Right lobe of liver (tissue), 6 donors: Measurements from ENCODE around the gene WDR90. TPM values are rescaled to one million over a fixed set of nuclear protein-coding genes. Genes with fewer than 3 reads are reported as not detected.
A peak's percentile ranks its signal among the peaks of the same experiment; 100 is the strongest.
"Not testable (repeated sequence)": the region's sequence is repeated elsewhere in the genome, so short reads cannot be mapped to it uniquely, and the experiment has no call there.

ENCODE experiments used
- ATAC-seq, 4 donors: fragments of 200-7000 bp; cut with Tn5 transposase; one replicate each; pipeline ENCODE4 v1.9.1; 2020; ENCODE audit warnings: mild to moderate bottlenecking in 4 of 4, moderate library complexity in 4 of 4
- DNase-seq, 3 donors: peaks; one replicate each; pipeline ENCODE4 v3.0.0-alpha.2; 2020
- H3K27ac ChIP-seq, 3 donors: fragments of 200-600 bp; one replicate each; pipeline ENCODE4 v1.8.0; 2022
- H3K27me3 ChIP-seq, 2 donors: fragments of 200-600 bp; one replicate each; pipeline ENCODE4 v1.8.0; 2022
- H3K36me3 ChIP-seq, 4 donors: fragments of 200-600 bp; sonication (generic) in 1 of 4; one replicate each; pipeline versions ENCODE4 v1.5.1 to v1.8.0; 2017 to 2022; ENCODE audit warnings: control low read depth in 1 of 4
- H3K4me1 ChIP-seq, 4 donors: fragments of 200-600 bp; sonication (generic) in 1 of 4; one replicate each; pipeline versions ENCODE4 v1.5.1 to v1.8.0; 2017 to 2022; ENCODE audit warnings: control low read depth in 1 of 4
- H3K4me3 ChIP-seq, 3 donors: fragments of 200-600 bp; one replicate each; pipeline ENCODE4 v1.8.0; 2022
- H3K9me3 ChIP-seq, 4 donors: fragments of 200-600 bp; sonication (generic) in 1 of 4; one replicate each; pipeline versions ENCODE4 v1.5.1 to v1.8.0; 2017 to 2022; ENCODE audit warnings: control low read depth in 1 of 4
- CTCF ChIP-seq, 4 donors: fragments of 200-600 bp in 3 of 4; fragments of 450-650 bp in 1 of 4; IDR thresholded peaks; one replicate each; pipeline versions ENCODE4 v1.5.1 to v1.8.0; 2016 to 2022; ENCODE audit warnings: antibody characterized with exemption in 4 of 4, mild to moderate bottlenecking in 2 of 4
- POLR2A ChIP-seq: fragments of 450-650 bp; IDR thresholded peaks from one replicate; pipeline ENCODE4 v1.6.1; 2017; ENCODE audit warnings: antibody characterized with exemption, mild to moderate bottlenecking
- WGBS: methylation state at CpG from one replicate; pipeline ENCODE4 v1.1.6; 2018; ENCODE audit warnings: low coverage, low lambda C conversion rate; ENCODE audit not compliant: insufficient coverage; ENCODE audit errors: missing lambda C conversion rate; 5-methylcytosine and 5-hydroxymethylcytosine counted together
- intact Hi-C, 2 donors: fragments of 100-400 bp; cut with DNase I; formaldehyde crosslinking; loops; one replicate each; pipeline versions ENCODE4 v1.11.2 to v1.14.1; 2022
- total RNA-seq, 6 experiments: library from RNA; depleted of rRNA in 2 of 6; stranded (reverse); fragments of >200 nt in 2 of 6; fragmentation: NEBNext Ultra II Directional in 3 of 6; extraction: Animal tissue kit (Norgen Biotek cat#: 25700) in 3 of 6; gene quantifications; one replicate each; pipeline versions ENCODE4 v1.1.0 to v1.2.4, GENCODE V29; 2016 to 2023
- donor health status: DM: no; HTN: yes; CAD: no.
- donor health status: DM: no; HTN: no; CAD: no.
- donor health status: DM: no; HTN: no; CAD: no.
- donor health status: DM: no; HTN: yes; CAD: no.
- donor health status: DM: no; HTN: yes; CAD: no.

The WDR90 gene
- total RNA-seq, 6 experiments from 2014 or later = 7.2 to 18.1 (median 11.8) TPM

- peaks cover 0 to 9% (median 0%) of the 10 kb centered on the region in 4 donors for H3K4me1 ChIP-seq
- no peaks in the 10 kb centered on the region for H3K36me3 ChIP-seq
- H3K27ac ChIP-seq = no peak overlapping the region
- DNase-seq (no peak), ATAC-seq (no peak)
- H3K27me3 ChIP-seq = no peaks in the 10 kb centered on the region
- H3K9me3 ChIP-seq = no peaks in the 10 kb centered on the region
- WGBS = 20% methylated on average over 1 of the region's 21 CpGs
- intact Hi-C loops = loop anchor here (5.0 kb wide), 2 partner anchors 77 to 342 kb away; partner anchors contain the start of genes CHTF18 (in 1 of the 2) and RPUSD1 (in 1 of the 2)
- TF ChIP-seq POLR2A (no peak), CTCF (IDR thresholded peaks at IDR 0.05) (no peak)
- no peak overlapping the region for H3K4me3 ChIP-seq
These were observed 61.4 kb downstream of the WDR90 start for GRCh38 chr16:710500-711075.

GRCh38 chr16:711084-711483 is 61.9 kb downstream of the WDR90 start:
- no peak overlapping the region for H3K27ac ChIP-seq
- intact Hi-C loops = loop anchor here (5.0 kb wide), 2 partner anchors 76 to 341 kb away; partner anchors contain the start of genes CHTF18 (in 1 of the 2) and RPUSD1 (in 1 of the 2)
- H3K4me3 ChIP-seq = no peak overlapping the region
- no peak for ATAC-seq
- H3K27me3 ChIP-seq = no peaks in the 10 kb centered on the region
- 38% methylated on average over 2 of the region's 12 CpGs for WGBS
- H3K9me3 ChIP-seq = no peaks in the 10 kb centered on the region
- no peak for DNase-seq
- TF ChIP-seq POLR2A = no peak
- TF ChIP-seq CTCF (IDR thresholded peaks at IDR 0.05) = no peak
- peaks cover 0 to 13% (median 0%) of the 10 kb centered on the region in 4 donors for H3K4me1 ChIP-seq
- H3K36me3 ChIP-seq = no peaks in the 10 kb centered on the region

GRCh38 chr16:711548-712320 is 62.6 kb downstream of the WDR90 start:
- Histone ChIP-seq H3K4me3 (no peak overlapping the region), H3K27me3 (no peaks in the 10 kb centered on the region), H3K4me1 (peaks cover 0 to 20% (median 2%) of the 10 kb centered on the region in 4 donors), H3K36me3 (no peaks in the 10 kb centered on the region), H3K27ac (no peak overlapping the region), H3K9me3 (no peaks in the 10 kb centered on the region)
- 2% methylated on average over 14 of the region's 25 CpGs for WGBS
- DNase-seq (peak; percentile 82 to 86 (median 86)), ATAC-seq (peak; percentile 70 to 75 (median 72))
- peak; percentile 91 to 96 (median 94) for TF ChIP-seq CTCF (IDR thresholded peaks at IDR 0.05)
- TF ChIP-seq POLR2A = no peak
- intact Hi-C loops = loop anchor here (5.0 kb wide), 2 partner anchors 76 to 341 kb away; partner anchors contain the start of genes CHTF18 (in 1 of the 2) and RPUSD1 (in 1 of the 2)

DNA sequence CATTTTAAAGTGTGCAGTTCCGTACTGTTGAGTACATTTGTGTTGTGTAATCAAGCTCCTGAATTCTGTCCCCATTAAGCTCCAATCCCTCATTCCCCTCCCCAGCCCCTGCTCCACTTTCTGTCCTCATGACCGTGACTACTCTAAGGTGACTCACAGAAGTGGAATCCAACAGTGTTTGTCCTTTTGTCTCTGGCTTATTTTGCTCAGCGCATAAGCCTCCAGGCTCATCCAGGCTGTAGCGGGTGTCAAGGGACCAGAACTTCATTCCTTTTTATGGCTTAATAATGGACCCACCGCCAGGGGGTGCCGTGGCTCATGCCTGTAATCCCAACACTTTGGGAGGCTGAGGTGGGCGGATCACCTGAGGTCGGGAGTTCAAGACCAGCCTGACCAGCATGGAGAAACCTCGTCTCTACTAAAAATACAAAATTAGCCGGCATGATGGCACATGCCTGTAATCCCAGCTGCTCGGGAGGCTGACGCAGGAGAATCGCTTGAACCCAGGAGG is 63.6 kb downstream of the WDR90 start:
- TF ChIP-seq CTCF (IDR thresholded peaks at IDR 0.05) = peak; percentile 36 to 48 (median 38)
- peaks cover 0 to 20% (median 2%) of the 10 kb centered on the region in 4 donors for H3K4me1 ChIP-seq
- not testable (repeated sequence) for H3K27ac ChIP-seq, H3K4me3 ChIP-seq, H3K27me3 ChIP-seq, H3K9me3 ChIP-seq, DNase-seq, H3K36me3 ChIP-seq
- intact Hi-C loops = loop anchor here (5.0 kb wide), 2 partner anchors 75 to 340 kb away; partner anchors contain the start of genes CHTF18 (in 1 of the 2) and RPUSD1 (in 1 of the 2)
- peak in 1 of 4 donors; percentile 35 for ATAC-seq
- 43% methylated on average over 11 of the region's 13 CpGs for WGBS
